ENCODE results near the gene NUDT19.
A peak's percentile ranks its signal among the peaks of the same experiment; 100 is the strongest.

NUDT19 gene

DNA sequence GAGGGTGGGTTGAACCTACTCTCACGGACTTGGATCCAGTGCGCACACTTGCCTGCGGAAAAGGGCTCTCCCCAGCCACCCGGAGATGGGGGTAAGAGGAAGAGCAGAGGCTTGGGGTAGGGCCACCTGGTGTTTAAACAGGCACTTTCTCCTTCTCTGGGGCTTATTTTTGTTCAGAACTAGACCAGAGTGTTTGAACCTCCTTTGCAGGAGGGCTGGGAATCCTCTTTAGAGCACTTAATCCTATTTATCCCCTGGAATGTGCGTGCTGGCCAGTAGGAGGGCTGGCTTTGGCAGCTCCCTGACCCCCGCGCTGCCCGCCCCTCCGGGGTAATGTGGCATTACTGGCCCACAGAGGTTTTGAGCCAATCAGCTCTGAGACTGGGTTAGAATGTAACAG, 14.0 kb upstream of the NUDT19 start:
- ChIA-PET CTCF (interaction anchor here (0.6 to 3.1 kb wide), 10 partner anchors 10 to 1515 kb away, joined by 3 to 16 read pairs (median 4); partner anchors contain the start of gene NUDT19), POLR2A (interaction anchor here (1.4 to 2.2 kb wide), 2 partner anchors 13 to 14 kb away, joined by 3 to 9 read pairs; partner anchors contain the start of gene NUDT19)
- Histone ChIP-seq H3K4me3 (ENCODE audit: low read depth, low read length) (no peak overlapping the region), H3K4me1 (ENCODE audit: control insufficient read depth, insufficient read depth, low read length) (peaks cover 19% of the 10 kb centered on the region), H3K9me3 (ENCODE audit: control insufficient read depth, insufficient read depth, low read depth, low read length) (no peaks in the 10 kb centered on the region), H3K36me3 (ENCODE audit: control insufficient read depth in 2 of 2, insufficient read depth in 1 of 2, low read length in 2 of 2) (no peaks in the 10 kb centered on the region; a peak in 1 of 3 replicates), H3K27ac (ENCODE audit: extremely low read depth, low read depth, low read length) (peak overlapping the region; percentile 16; the same call in 1 of the 2 replicates)
- TF ChIP-seq ZNF366 (tag by site-specific recombination; conservative IDR thresholded peaks at IDR 0.05) (no peak), ZBTB48 (tag by site-specific recombination; IDR thresholded peaks at IDR 0.05) (no peak), ZBTB8A (tag by site-specific recombination; IDR thresholded peaks at IDR 0.05) (peak; percentile 51; the same call in 1 of the 2 replicates), ZNF473 (tag by site-specific recombination; IDR thresholded peaks at IDR 0.05) (no peak), ZBTB7A (tag by site-specific recombination; IDR thresholded peaks at IDR 0.05; ENCODE audit: low read depth) (no peak), ZNF155 (tag by site-specific recombination; IDR thresholded peaks at IDR 0.05) (no peak), ZNF830 (tag by site-specific recombination; IDR thresholded peaks at IDR 0.05; ENCODE audit: low read depth) (no peak), ZBTB20 (tag by site-specific recombination; IDR thresholded peaks at IDR 0.05) (no peak), HOXA7 (CRISPR knock-in tag; IDR thresholded peaks at IDR 0.05; ENCODE audit: borderline replicate concordance) (no peak), KLF1 (tag by site-specific recombination; IDR thresholded peaks at IDR 0.05) (no peak), ZNF792 (tag by site-specific recombination; IDR thresholded peaks at IDR 0.05) (no peak), ZNF701 (tag by site-specific recombination; IDR thresholded peaks at IDR 0.05) (no peak), ZNF16 (tag by site-specific recombination; IDR thresholded peaks at IDR 0.05; ENCODE audit: low read depth) (no peak), PRDM1 (tag by site-specific recombination; IDR thresholded peaks at IDR 0.05) (no peak), ZNF561 (tag by site-specific recombination; IDR thresholded peaks at IDR 0.05; ENCODE audit: borderline replicate concordance) (no peak), OVOL3 (tag by site-specific recombination; IDR thresholded peaks at IDR 0.05) (no peak), ZNF549 (tag by site-specific recombination; IDR thresholded peaks at IDR 0.05) (no peak), ZNF341 (tag by site-specific recombination; IDR thresholded peaks at IDR 0.05; ENCODE audit: low read depth) (peak; percentile 57), ZNF677 (tag by site-specific recombination; IDR thresholded peaks at IDR 0.05) (no peak), ZFP69B (tag by site-specific recombination; IDR thresholded peaks at IDR 0.05) (no peak), ZNF211 (tag by site-specific recombination; IDR thresholded peaks at IDR 0.05; ENCODE audit: low read depth) (no peak), ZNF10 (tag by site-specific recombination; IDR thresholded peaks at IDR 0.05) (no peak), KLF10 (tag by site-specific recombination; IDR thresholded peaks at IDR 0.05) (no peak), ZNF202 (tag by site-specific recombination; IDR thresholded peaks at IDR 0.05; ENCODE audit: borderline replicate concordance) (no peak), BCL11B (tag by site-specific recombination; IDR thresholded peaks at IDR 0.05; ENCODE audit: low read depth) (0 out of 2 replicates have a peak, but pooled peaks have one; percentile 33)
- TF ChIP-seq, protein P1, sequence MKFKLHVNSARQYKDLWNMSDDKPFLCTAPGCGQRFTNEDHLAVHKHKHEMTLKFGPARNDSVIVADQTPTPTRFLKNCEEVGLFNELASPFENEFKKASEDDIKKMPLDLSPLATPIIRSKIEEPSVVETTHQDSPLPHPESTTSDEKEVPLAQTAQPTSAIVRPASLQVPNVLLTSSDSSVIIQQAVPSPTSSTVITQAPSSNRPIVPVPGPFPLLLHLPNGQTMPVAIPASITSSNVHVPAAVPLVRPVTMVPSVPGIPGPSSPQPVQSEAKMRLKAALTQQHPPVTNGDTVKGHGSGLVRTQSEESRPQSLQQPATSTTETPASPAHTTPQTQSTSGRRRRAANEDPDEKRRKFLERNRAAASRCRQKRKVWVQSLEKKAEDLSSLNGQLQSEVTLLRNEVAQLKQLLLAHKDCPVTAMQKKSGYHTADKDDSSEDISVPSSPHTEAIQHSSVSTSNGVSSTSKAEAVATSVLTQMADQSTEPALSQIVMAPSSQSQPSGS (tag by site-specific recombination; IDR thresholded peaks at IDR 0.05; ENCODE audit: low read depth) = no peak
- TF ChIP-seq, protein P2, sequence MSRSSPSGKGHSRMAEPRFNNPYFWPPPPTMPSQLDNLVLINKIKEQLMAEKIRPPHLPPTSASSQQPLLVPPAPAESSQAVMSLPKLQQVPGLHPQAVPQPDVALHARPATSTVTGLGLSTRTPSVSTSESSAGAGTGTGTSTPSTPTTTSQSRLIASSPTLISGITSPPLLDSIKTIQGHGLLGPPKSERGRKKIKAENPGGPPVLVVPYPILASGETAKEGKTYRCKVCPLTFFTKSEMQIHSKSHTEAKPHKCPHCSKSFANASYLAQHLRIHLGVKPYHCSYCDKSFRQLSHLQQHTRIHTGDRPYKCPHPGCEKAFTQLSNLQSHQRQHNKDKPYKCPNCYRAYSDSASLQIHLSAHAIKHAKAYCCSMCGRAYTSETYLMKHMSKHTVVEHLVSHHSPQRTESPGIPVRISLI (tag by site-specific recombination; IDR thresholded peaks at IDR 0.05) = no peak
- TF ChIP-seq, protein P3, sequence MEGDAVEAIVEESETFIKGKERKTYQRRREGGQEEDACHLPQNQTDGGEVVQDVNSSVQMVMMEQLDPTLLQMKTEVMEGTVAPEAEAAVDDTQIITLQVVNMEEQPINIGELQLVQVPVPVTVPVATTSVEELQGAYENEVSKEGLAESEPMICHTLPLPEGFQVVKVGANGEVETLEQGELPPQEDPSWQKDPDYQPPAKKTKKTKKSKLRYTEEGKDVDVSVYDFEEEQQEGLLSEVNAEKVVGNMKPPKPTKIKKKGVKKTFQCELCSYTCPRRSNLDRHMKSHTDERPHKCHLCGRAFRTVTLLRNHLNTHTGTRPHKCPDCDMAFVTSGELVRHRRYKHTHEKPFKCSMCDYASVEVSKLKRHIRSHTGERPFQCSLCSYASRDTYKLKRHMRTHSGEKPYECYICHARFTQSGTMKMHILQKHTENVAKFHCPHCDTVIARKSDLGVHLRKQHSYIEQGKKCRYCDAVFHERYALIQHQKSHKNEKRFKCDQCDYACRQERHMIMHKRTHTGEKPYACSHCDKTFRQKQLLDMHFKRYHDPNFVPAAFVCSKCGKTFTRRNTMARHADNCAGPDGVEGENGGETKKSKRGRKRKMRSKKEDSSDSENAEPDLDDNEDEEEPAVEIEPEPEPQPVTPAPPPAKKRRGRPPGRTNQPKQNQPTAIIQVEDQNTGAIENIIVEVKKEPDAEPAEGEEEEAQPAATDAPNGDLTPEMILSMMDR (tag by site-specific recombination; IDR thresholded peaks at IDR 0.05) = no peak
- TF ChIP-seq, protein P4, sequence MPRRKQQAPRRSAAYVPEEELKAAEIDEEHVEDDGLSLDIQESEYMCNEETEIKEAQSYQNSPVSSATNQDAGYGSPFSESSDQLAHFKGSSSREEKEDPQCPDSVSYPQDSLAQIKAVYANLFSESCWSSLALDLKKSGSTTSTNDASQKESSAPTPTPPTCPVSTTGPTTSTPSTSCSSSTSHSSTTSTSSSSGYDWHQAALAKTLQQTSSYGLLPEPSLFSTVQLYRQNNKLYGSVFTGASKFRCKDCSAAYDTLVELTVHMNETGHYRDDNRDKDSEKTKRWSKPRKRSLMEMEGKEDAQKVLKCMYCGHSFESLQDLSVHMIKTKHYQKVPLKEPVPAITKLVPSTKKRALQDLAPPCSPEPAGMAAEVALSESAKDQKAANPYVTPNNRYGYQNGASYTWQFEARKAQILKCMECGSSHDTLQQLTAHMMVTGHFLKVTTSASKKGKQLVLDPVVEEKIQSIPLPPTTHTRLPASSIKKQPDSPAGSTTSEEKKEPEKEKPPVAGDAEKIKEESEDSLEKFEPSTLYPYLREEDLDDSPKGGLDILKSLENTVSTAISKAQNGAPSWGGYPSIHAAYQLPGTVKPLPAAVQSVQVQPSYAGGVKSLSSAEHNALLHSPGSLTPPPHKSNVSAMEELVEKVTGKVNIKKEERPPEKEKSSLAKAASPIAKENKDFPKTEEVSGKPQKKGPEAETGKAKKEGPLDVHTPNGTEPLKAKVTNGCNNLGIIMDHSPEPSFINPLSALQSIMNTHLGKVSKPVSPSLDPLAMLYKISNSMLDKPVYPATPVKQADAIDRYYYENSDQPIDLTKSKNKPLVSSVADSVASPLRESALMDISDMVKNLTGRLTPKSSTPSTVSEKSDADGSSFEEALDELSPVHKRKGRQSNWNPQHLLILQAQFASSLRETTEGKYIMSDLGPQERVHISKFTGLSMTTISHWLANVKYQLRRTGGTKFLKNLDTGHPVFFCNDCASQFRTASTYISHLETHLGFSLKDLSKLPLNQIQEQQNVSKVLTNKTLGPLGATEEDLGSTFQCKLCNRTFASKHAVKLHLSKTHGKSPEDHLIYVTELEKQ (tag by site-specific recombination; IDR thresholded peaks at IDR 0.05; ENCODE audit: borderline replicate concordance) = no peak
- TF ChIP-seq, protein P5, sequence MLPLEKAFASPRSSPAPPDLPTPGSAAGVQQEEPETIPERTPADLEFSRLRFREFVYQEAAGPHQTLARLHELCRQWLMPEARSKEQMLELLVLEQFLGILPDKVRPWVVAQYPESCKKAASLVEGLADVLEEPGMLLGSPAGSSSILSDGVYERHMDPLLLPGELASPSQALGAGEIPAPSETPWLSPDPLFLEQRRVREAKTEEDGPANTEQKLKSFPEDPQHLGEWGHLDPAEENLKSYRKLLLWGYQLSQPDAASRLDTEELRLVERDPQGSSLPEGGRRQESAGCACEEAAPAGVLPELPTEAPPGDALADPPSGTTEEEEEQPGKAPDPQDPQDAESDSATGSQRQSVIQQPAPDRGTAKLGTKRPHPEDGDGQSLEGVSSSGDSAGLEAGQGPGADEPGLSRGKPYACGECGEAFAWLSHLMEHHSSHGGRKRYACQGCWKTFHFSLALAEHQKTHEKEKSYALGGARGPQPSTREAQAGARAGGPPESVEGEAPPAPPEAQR (tag by site-specific recombination; IDR thresholded peaks at IDR 0.05) = no peak
- TF ChIP-seq, protein P6, sequence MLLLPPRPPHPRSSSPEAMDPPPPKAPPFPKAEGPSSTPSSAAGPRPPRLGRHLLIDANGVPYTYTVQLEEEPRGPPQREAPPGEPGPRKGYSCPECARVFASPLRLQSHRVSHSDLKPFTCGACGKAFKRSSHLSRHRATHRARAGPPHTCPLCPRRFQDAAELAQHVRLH (tag by site-specific recombination; IDR thresholded peaks at IDR 0.05) = no peak

All from HEK293 (cell line).